Duodenal mucosa (tissue), 2 donors: Measurements from ENCODE around the gene FBXO40.
A peak's percentile ranks its signal among the peaks of the same experiment; 100 is the strongest.

ENCODE experiments used
- H3K27ac ChIP-seq: one replicate; pipeline ENCODE4 v1.7.0; 2013; ENCODE audit warnings: low read depth, low read length
- H3K27me3 ChIP-seq, 2 donors: one replicate each; pipeline ENCODE4 v1.7.0; 2013; ENCODE audit warnings: low read length in 2 of 2, control low read depth in 1 of 2; ENCODE audit not compliant: insufficient read depth in 2 of 2, control insufficient read depth in 1 of 2
- H3K36me3 ChIP-seq, 2 donors: one replicate each; pipeline ENCODE4 v1.7.0; 2013; ENCODE audit warnings: low read length in 2 of 2, control low read depth in 1 of 2; ENCODE audit not compliant: insufficient read depth in 2 of 2, control insufficient read depth in 1 of 2
- H3K4me1 ChIP-seq, 2 donors: one replicate each; pipeline ENCODE4 v1.7.0; 2013; ENCODE audit warnings: low read length in 2 of 2, control low read depth in 1 of 2; ENCODE audit not compliant: insufficient read depth in 2 of 2, control insufficient read depth in 1 of 2
- H3K4me3 ChIP-seq, 2 donors: one replicate each; pipeline ENCODE4 v1.7.0; 2013; ENCODE audit warnings: low read length in 2 of 2, low read depth in 1 of 2
- H3K9ac ChIP-seq, 2 donors: one replicate each; pipeline ENCODE4 v1.7.0; 2013; ENCODE audit warnings: low read length in 2 of 2, low read depth in 1 of 2
- H3K9me3 ChIP-seq, 2 donors: one replicate each; pipeline ENCODE4 v1.7.0; 2013; ENCODE audit warnings: low read length in 2 of 2, control low read depth in 1 of 2; ENCODE audit not compliant: control insufficient read depth in 1 of 2

FBXO40 gene

GRCh38 chr3:121592856-121593702 lies at the start of gene FBXO40:
Gene FBXO40, plus strand, starts transcription at chr3:121593379. Its CDS starts 27,197 bp downstream, at chr3:121620576.
- no peaks in the 10 kb centered on the region for H3K27me3 ChIP-seq
- H3K27ac ChIP-seq = no peak within 1 kb of the TSS
- no peaks in the 10 kb centered on the region for H3K9me3 ChIP-seq
- H3K36me3 ChIP-seq = no peaks in the 10 kb centered on the region
- H3K9ac ChIP-seq = no peak within 1 kb of the TSS
- no peak within 1 kb of the TSS for H3K4me3 ChIP-seq
- H3K4me1 ChIP-seq = peaks cover 0 to 3% of the 10 kb centered on the region in 2 donors

GRCh38 chr3:121545049-121545573 lies 48.1 kb upstream of the FBXO40 start:
- no peak overlapping the region for H3K27ac ChIP-seq
- H3K27me3 ChIP-seq = no peaks in the 10 kb centered on the region
- H3K4me1 ChIP-seq = peaks cover 6 to 16% of the 10 kb centered on the region in 2 donors
- peak overlapping the region; percentile 39 to 60 for H3K9ac ChIP-seq
- H3K4me3 ChIP-seq = peak overlapping the region; percentile 89 to 90
- no peaks in the 10 kb centered on the region for H3K9me3 ChIP-seq
- no peaks in the 10 kb centered on the region for H3K36me3 ChIP-seq

GRCh38 chr3:121545574-121546455 lies 47.4 kb upstream of the FBXO40 start, which contains the start of gene POLQ:
Gene POLQ, minus strand, starts transcription at chr3:121545988. Its CDS starts 111 bp downstream, at chr3:121545877.
- no peaks in the 10 kb centered on the region for H3K27me3 ChIP-seq
- no peaks in the 10 kb centered on the region for H3K9me3 ChIP-seq
- peak within 1 kb of the TSS; percentile 82 to 86 for H3K9ac ChIP-seq
- H3K4me1 ChIP-seq = peaks cover 6 to 16% of the 10 kb centered on the region in 2 donors
- no peaks in the 10 kb centered on the region for H3K36me3 ChIP-seq
- H3K4me3 ChIP-seq = peak within 1 kb of the TSS; percentile 89 to 90
- no peak within 1 kb of the TSS for H3K27ac ChIP-seq

GRCh38 chr3:121552379-121552778 lies 40.8 kb upstream of the FBXO40 start:
- Histone ChIP-seq H3K27me3 (no peaks in the 10 kb centered on the region), H3K4me3 (peak overlapping the region; percentile 6 to 45), H3K27ac (no peak overlapping the region), H3K36me3 (no peaks in the 10 kb centered on the region), H3K9me3 (no peaks in the 10 kb centered on the region), H3K9ac (peak overlapping the region in 1 of 2 donors; percentile 47), H3K4me1 (peaks cover 0 to 11% of the 10 kb centered on the region in 2 donors)

GRCh38 chr3:121552797-121553196 lies 40.4 kb upstream of the FBXO40 start:
- Histone ChIP-seq H3K4me1 (peaks cover 0 to 11% of the 10 kb centered on the region in 2 donors), H3K27ac (no peak overlapping the region), H3K4me3 (no peak overlapping the region), H3K9ac (no peak overlapping the region), H3K27me3 (no peaks in the 10 kb centered on the region), H3K36me3 (no peaks in the 10 kb centered on the region), H3K9me3 (no peaks in the 10 kb centered on the region)

GRCh38 chr3:121557426-121557934 lies 35.7 kb upstream of the FBXO40 start:
- no peak overlapping the region for H3K4me3 ChIP-seq
- H3K4me1 ChIP-seq = peaks cover 0 to 3% of the 10 kb centered on the region in 2 donors
- no peak overlapping the region for H3K27ac ChIP-seq
- no peaks in the 10 kb centered on the region for H3K27me3 ChIP-seq
- H3K9me3 ChIP-seq = no peaks in the 10 kb centered on the region
- no peak overlapping the region for H3K9ac ChIP-seq
- no peaks in the 10 kb centered on the region for H3K36me3 ChIP-seq

- Histone ChIP-seq H3K27ac (no peak overlapping the region), H3K4me3 (no peak overlapping the region), H3K36me3 (no peaks in the 10 kb centered on the region), H3K27me3 (no peaks in the 10 kb centered on the region), H3K9ac (no peak overlapping the region), H3K4me1 (no peaks in the 10 kb centered on the region), H3K9me3 (no peaks in the 10 kb centered on the region)
Measured at GRCh38 chr3:121562148-121562547, 31.0 kb upstream of the FBXO40 start.

GRCh38 chr3:121566773-121567172 lies 26.4 kb upstream of the FBXO40 start:
- Histone ChIP-seq H3K9me3 (no peaks in the 10 kb centered on the region), H3K4me3 (no peak overlapping the region), H3K36me3 (no peaks in the 10 kb centered on the region), H3K9ac (no peak overlapping the region), H3K4me1 (no peaks in the 10 kb centered on the region), H3K27me3 (no peaks in the 10 kb centered on the region), H3K27ac (no peak overlapping the region)

GRCh38 chr3:121567649-121568048 lies 25.5 kb upstream of the FBXO40 start, which contains the start of gene ARGFX:
Gene ARGFX, plus strand, starts transcription at chr3:121567949. Its CDS starts 2,765 bp downstream, at chr3:121570714.
- Histone ChIP-seq H3K36me3 (no peaks in the 10 kb centered on the region), H3K27me3 (no peaks in the 10 kb centered on the region), H3K9me3 (no peaks in the 10 kb centered on the region), H3K4me3 (no peak within 1 kb of the TSS), H3K9ac (no peak within 1 kb of the TSS), H3K4me1 (no peaks in the 10 kb centered on the region), H3K27ac (no peak within 1 kb of the TSS)
